Measurements from ENCODE around the gene PDXK. TPM values are rescaled to one million over a fixed set of nuclear protein-coding genes. Genes with fewer than 3 reads are reported as not detected.

PDXK gene
- total and polyA plus RNA-seq, 9 of the 15 experiments (the other 6 are each of a cell fraction or from before 2014, with no cell fraction given): 5.6 to 162 (median 76.5) TPM

DNA sequence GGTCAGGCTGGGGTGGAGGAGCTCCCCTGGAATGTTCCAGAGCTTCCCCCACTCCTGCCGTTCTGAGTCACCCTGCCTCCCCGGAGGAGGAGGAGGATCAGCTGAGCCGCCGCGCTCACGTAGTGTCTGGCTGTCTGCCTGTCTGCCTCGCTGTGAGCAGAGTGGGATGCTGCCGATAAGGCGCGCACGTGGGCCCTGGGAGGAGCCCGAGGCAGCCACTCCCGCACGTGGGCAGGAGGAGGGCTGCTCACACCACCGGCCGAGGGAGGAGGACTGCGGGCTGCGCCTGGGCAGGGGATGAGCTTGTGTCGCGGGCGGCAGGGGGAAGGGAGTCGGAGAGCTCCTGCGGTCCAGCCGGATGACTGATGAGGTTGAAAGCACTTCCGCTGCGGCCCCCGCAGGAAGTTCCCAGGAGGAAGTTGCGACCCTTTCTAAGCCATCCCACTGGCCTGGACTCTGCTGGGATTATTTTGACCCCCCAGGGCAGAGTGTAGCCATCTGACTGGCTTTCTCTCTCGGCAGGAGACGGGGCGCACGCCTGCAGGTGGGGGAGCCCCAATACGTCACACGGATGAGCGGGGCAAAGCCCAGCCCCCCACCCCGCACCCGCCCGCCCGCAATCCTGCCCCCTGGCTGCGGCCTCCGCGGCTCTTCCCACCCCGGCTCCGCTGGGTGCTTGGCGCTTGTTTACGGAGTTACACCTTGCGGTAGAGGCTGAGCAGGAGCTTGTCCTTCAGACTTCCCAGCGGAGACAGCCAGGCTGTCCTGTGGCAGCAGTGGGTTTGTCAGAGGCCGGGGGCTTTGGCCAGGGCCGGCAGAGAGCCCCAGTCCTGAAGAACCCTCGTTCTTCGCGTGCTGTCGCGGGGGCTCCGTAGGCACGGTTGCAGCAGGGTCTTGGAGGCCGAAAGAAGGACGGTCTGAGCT is 9.8 kb downstream of the PDXK start (continued):
- TF ChIP-seq, protein P1, sequence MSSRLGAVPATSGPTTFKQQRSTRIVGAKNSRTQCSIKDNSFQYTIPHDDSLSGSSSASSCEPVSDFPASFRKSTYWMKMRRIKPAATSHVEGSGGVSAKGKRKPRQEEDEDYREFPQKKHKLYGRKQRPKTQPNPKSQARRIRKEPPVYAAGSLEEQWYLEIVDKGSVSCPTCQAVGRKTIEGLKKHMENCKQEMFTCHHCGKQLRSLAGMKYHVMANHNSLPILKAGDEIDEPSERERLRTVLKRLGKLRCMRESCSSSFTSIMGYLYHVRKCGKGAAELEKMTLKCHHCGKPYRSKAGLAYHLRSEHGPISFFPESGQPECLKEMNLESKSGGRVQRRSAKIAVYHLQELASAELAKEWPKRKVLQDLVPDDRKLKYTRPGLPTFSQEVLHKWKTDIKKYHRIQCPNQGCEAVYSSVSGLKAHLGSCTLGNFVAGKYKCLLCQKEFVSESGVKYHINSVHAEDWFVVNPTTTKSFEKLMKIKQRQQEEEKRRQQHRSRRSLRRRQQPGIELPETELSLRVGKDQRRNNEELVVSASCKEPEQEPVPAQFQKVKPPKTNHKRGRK (tag; IDR thresholded peaks at IDR 0.05): no peak
- no peak for TF ChIP-seq SNRNP70 (optimal IDR thresholded peaks at IDR 0.05; ENCODE audit: low read depth, low read length)
- TF ChIP-seq ZKSCAN8 (CRISPR knock-in tag; IDR thresholded peaks at IDR 0.05): no peak
- no peak for TF ChIP-seq ZNF224 (CRISPR knock-in tag; IDR thresholded peaks at IDR 0.05)
- TF ChIP-seq, protein P2, sequence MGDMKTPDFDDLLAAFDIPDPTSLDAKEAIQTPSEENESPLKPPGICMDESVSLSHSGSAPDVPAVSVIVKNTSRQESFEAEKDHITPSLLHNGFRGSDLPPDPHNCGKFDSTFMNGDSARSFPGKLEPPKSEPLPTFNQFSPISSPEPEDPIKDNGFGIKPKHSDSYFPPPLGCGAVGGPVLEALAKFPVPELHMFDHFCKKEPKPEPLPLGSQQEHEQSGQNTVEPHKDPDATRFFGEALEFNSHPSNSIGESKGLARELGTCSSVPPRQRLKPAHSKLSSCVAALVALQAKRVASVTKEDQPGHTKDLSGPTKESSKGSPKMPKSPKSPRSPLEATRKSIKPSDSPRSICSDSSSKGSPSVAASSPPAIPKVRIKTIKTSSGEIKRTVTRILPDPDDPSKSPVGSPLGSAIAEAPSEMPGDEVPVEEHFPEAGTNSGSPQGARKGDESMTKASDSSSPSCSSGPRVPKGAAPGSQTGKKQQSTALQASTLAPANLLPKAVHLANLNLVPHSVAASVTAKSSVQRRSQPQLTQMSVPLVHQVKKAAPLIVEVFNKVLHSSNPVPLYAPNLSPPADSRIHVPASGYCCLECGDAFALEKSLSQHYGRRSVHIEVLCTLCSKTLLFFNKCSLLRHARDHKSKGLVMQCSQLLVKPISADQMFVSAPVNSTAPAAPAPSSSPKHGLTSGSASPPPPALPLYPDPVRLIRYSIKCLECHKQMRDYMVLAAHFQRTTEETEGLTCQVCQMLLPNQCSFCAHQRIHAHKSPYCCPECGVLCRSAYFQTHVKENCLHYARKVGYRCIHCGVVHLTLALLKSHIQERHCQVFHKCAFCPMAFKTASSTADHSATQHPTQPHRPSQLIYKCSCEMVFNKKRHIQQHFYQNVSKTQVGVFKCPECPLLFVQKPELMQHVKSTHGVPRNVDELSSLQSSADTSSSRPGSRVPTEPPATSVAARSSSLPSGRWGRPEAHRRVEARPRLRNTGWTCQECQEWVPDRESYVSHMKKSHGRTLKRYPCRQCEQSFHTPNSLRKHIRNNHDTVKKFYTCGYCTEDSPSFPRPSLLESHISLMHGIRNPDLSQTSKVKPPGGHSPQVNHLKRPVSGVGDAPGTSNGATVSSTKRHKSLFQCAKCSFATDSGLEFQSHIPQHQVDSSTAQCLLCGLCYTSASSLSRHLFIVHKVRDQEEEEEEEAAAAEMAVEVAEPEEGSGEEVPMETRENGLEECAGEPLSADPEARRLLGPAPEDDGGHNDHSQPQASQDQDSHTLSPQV (IDR thresholded peaks at IDR 0.05): peak; percentile 89
- peak; percentile 92 for TF ChIP-seq RAD51 (IDR thresholded peaks at IDR 0.05; ENCODE audit: borderline replicate concordance, low read depth)
- TF ChIP-seq FOXK2 (conservative IDR thresholded peaks at IDR 0.05 in 1 of 2, IDR thresholded peaks at IDR 0.05 in 1 of 2; ENCODE audit: low read depth in 2 of 2): peak; percentile 92 to 95
- TF ChIP-seq, protein P3, sequence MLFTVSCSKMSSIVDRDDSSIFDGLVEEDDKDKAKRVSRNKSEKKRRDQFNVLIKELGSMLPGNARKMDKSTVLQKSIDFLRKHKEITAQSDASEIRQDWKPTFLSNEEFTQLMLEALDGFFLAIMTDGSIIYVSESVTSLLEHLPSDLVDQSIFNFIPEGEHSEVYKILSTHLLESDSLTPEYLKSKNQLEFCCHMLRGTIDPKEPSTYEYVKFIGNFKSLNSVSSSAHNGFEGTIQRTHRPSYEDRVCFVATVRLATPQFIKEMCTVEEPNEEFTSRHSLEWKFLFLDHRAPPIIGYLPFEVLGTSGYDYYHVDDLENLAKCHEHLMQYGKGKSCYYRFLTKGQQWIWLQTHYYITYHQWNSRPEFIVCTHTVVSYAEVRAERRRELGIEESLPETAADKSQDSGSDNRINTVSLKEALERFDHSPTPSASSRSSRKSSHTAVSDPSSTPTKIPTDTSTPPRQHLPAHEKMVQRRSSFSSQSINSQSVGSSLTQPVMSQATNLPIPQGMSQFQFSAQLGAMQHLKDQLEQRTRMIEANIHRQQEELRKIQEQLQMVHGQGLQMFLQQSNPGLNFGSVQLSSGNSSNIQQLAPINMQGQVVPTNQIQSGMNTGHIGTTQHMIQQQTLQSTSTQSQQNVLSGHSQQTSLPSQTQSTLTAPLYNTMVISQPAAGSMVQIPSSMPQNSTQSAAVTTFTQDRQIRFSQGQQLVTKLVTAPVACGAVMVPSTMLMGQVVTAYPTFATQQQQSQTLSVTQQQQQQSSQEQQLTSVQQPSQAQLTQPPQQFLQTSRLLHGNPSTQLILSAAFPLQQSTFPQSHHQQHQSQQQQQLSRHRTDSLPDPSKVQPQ (CRISPR knock-in tag; IDR thresholded peaks at IDR 0.05; ENCODE audit: borderline replicate concordance): peak; percentile 97
- no peak for TF ChIP-seq POLR2B (IDR thresholded peaks at IDR 0.05; ENCODE audit: low read depth, partially characterized antibody)
- TF ChIP-seq DPF2 (IDR thresholded peaks at IDR 0.05): peak; percentile 97
- TF ChIP-seq ETV5 (CRISPR knock-in tag; IDR thresholded peaks at IDR 0.05; ENCODE audit: low read depth): peak; percentile 94
- TF ChIP-seq RBFOX2 (IDR thresholded peaks at IDR 0.05; ENCODE audit: low read depth, low read length): peak; percentile 86
- TF ChIP-seq, protein P4, sequence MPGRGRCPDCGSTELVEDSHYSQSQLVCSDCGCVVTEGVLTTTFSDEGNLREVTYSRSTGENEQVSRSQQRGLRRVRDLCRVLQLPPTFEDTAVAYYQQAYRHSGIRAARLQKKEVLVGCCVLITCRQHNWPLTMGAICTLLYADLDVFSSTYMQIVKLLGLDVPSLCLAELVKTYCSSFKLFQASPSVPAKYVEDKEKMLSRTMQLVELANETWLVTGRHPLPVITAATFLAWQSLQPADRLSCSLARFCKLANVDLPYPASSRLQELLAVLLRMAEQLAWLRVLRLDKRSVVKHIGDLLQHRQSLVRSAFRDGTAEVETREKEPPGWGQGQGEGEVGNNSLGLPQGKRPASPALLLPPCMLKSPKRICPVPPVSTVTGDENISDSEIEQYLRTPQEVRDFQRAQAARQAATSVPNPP (IDR thresholded peaks at IDR 0.05; ENCODE audit: borderline replicate concordance, insufficient read depth, insufficient read length): no peak
- peak; percentile 85 for TF ChIP-seq ZNF24 (IDR thresholded peaks at IDR 0.05)
- TF ChIP-seq EP300 (IDR thresholded peaks at IDR 0.05; ENCODE audit: low read length): peak; percentile 81
- TF ChIP-seq BCOR (IDR thresholded peaks at IDR 0.05): peak; percentile 99
- TF ChIP-seq ATF7 (IDR thresholded peaks at IDR 0.05): peak; percentile 97
- TF ChIP-seq PTRF (tag; IDR thresholded peaks at IDR 0.05): no peak
- no peak for TF ChIP-seq MIER1 (IDR thresholded peaks at IDR 0.05; ENCODE audit: low read depth)

All from K562 (cell line).